A673 (cell line): ENCODE data around the gene CRABP1.

Source experiments
- EZH2 ChIP-seq: fragments of 200-600 bp; sonication (generic); IDR thresholded peaks from 2 replicates; pipeline ENCODE4 v1.6.1; 2017; ENCODE audit warnings: borderline replicate concordance, low read depth, mild to moderate bottlenecking, mixed read lengths, antibody characterized with exemption, low read length; ENCODE audit not compliant: poor library complexity, severe bottlenecking
- TF ChIP-seq, protein P1 (sequence below): fragments of 300-800, 200-600 bp; sonication (generic); conservative IDR thresholded peaks from 2 replicates; pipeline ENCODE4 v1.5.1; 2017; ENCODE audit warnings: low read depth, mild to moderate bottlenecking, antibody characterized with exemption, low read length, moderate library complexity, mixed read lengths

DNA sequence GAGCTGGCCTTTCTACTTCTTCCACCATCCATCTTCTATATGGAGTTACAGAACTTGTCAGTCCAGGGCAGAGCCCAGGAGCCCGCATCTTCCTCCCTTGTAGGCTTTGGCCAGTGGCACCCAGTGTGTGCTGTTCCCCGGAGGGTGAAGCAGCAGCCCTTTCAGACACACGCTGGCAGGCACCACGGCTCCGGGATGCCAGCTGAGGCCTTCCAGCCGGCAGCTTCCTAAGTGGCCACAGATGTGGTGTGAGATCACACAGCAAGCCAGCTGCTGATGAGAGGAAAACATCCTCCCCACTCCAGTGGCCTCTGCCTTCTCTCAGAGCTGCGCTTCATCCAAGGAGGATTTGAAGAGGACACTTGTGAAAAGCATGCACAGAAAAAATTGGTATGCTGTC, 24.1 kb downstream of the CRABP1 start:
- TF ChIP-seq, protein P1, sequence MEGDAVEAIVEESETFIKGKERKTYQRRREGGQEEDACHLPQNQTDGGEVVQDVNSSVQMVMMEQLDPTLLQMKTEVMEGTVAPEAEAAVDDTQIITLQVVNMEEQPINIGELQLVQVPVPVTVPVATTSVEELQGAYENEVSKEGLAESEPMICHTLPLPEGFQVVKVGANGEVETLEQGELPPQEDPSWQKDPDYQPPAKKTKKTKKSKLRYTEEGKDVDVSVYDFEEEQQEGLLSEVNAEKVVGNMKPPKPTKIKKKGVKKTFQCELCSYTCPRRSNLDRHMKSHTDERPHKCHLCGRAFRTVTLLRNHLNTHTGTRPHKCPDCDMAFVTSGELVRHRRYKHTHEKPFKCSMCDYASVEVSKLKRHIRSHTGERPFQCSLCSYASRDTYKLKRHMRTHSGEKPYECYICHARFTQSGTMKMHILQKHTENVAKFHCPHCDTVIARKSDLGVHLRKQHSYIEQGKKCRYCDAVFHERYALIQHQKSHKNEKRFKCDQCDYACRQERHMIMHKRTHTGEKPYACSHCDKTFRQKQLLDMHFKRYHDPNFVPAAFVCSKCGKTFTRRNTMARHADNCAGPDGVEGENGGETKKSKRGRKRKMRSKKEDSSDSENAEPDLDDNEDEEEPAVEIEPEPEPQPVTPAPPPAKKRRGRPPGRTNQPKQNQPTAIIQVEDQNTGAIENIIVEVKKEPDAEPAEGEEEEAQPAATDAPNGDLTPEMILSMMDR, result no peak
- TF ChIP-seq EZH2, result no peak
